Endothelial cell of hepatic sinusoid (primary cell): Measurements from ENCODE around the gene ZNF205.
"Not testable (repeated sequence)": the region's sequence is repeated elsewhere in the genome, so short reads cannot be mapped to it uniquely, and the experiment has no call there.

Source experiments
- in situ Hi-C: cut with HindIII; loops from 2 replicates; pipeline ENCODE4 v1.10.0; 2017; ENCODE audit warnings: low sequenced_read_pairs

Gene ZNF205

GRCh38 chr16:3165111-3165822, 52.9 kb downstream of the ZNF205 start:
- in situ Hi-C loops, result no loop called here

GRCh38 chr16:3166505-3166886, 54.1 kb downstream of the ZNF205 start:
- in situ Hi-C loops, result no loop called here

- in situ Hi-C loops, result not testable (repeated sequence)
These were observed 56.3 kb downstream of the ZNF205 start for GRCh38 chr16:3168729-3169128.
